DMS153 treated with DMSO at 0.1 percent for 48 hours (cell line): ENCODE measurements around the gene EEIG2.
A peak's percentile ranks its signal among the peaks of the same experiment; 100 is the strongest.
"Not testable (repeated sequence)": the region's sequence is repeated elsewhere in the genome, so short reads cannot be mapped to it uniquely, and the experiment has no call there.

Experiments used
- DNase-seq: peaks from one replicate; lab custom pipeline; 2025; ENCODE audit not compliant: unreplicated experiment; lab: John Stamatoyannopoulos, UW

Gene EEIG2

DNA sequence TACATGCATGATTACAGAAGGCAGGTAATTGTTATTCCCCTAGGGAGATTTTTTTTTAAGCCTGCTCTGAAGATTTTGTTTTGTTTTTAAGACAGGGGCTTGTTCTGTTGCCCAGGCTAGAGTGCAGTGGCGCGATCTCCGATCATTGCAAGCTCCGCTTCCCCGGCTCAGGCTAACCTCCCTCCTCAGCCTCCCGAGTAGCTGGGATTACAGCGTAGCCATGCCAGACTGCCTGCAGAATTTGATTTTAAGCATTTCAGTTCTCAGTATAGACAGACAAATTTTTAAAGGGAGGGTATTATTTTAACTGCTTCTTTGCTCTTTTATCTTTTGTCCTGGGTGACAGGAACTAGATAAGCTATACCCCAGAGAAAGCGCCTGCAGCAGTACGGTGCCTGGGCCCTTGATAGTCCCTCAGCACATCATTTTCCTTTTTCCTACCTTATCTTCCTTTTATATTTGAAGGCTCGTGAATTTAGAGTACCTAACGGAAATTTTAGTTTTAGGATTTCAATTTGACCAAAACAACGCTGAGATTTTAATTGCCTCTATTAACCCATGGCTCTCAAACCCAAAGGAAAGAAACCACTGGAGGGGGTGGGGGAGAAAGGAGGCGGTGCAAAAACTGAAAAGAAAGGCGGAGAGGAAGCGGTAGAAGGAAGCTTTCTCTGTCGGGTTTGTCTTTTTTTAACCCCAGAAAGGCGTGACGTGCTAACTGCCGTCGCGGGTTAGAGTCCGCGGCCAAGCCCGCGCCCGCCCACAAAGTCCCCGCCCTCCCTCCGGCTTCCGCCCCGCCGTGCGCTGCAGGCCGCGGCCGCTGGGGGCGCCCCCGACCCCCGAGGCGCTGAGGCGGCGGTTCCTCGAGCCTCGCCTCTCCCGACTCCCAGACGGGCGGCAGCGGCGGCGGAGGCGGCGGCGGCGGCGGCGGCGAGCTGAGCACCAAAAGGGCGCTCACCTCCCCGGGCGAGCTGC is at the start of gene EEIG2:
EEIG2 (plus strand) TSS at position 886 of the 972 bp plus-strand sequence. CDS start 329 bp downstream, outside the sequence.
- DNase-seq, result peak; percentile 57

DNA sequence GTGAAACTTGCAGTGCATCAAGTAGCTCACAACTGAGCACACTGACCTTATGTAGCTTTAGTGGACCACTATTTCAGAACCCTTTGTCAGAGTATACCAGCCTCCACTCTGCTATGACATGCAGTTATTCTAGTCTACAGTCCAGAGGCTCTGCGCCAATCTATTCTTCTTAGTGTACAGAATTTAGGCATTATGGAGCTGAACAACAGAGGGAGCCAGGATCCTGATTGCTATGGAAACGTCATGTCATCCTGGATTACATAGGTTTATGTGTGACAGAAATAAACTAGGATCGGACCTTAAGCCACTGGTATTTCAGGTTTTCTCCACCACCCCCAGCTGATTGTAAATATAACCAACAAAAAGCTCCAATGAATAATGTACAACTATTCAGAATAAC is 48.1 kb upstream of the EEIG2 start:
- DNase-seq, result no peak

DNA sequence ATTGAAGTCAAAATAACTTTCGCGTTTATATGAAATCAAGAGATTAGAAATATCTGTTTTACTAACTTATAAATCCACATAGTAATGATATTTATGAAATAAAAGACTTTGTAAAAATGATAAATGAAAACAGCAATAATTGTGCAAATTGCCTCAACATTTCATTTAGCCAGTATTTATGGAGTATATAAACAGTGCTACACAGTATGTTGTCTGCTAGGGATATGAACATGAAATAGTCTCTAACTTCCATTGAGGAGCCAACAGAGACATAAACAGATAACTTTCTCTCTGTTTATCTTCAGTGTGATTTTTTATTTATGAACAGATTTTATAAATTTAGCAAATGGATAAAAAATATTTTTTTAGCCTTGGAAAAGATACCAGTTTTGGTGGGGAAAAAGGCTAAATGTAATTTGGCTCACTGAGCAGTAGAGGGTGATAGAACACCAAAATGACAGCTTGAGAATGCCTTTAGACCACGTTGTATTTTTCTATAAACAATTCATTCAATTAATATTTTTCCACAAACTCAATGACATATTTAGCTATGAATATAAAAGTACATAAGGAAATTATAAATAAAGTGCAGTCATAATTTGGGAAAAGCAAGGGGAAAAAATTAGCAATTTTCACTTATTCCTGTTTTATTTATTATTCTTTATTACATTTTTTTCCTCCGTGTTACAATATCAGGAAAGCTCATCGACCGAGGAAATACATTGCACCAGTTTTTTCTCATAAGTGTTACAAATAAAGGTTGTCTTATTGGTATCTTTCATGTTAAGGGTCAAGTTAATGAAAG is 47.5 kb upstream of the EEIG2 start:
- peak; percentile 17 for DNase-seq

DNA sequence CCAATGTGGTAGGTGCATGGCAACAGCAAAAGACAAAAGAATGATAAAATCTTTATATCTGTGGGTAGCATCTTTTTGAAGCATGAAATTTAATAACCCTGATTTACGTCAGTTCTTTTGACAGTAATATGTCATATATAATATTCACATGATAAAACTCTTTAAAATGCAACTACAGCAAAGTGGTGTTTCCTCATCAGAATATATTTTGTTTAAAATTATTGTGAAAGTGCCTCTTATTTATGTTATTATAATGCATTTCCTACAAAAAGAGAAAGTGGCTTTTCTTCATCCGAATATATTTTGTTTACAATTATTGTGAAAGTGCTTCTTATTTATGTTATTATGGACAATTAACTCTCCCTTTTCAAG is 46.9 kb upstream of the EEIG2 start:
- no peak for DNase-seq

DNA sequence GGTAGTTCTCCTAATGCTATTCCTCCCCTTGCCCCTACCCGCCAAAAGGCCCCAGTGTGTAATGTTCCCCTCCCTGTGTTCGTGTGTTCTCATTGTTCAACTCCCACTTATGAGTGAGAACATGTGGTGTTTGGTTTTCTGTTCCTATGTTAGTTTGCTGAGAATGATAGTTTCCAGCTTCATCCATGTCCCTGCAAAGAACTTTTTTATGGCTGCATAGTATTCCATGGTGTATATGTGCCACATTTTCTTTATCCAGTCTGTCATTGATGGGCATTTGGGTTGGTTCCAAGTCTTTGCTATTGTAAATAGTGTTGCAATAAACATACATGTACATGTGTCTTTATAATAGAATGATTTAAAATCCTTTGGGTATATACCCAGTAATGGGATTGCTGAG is 46.0 kb upstream of the EEIG2 start:
- not testable (repeated sequence) for DNase-seq

DNA sequence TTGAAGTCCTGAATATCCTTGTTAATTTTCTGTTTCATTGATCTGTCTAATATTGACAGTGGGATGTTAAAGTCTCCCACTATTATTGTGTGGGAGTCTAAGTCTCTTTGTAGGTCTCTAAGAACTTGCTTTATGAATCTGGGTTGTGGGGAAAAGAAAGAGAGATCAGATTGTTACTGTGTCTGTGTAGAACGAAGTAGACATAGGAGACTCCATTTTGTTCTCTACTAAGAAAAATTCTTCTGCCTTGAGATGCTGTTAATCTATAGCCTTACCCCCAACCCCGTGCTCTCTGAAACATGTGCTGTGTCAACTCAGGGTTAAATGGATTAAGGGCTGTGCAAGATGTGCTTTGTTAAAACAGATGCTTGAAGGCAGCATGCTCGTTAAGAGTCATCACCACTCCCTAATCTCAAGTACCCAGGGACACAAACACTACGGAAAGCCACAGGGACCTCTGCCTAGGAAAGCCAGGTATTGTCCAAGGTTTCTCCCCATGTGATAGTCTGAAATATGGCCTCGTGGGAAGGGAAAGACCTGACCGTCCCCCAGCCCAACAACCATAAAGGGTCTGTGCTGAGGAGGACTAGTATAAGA is 42.5 kb upstream of the EEIG2 start:
- DNase-seq, result not testable (repeated sequence)

DNA sequence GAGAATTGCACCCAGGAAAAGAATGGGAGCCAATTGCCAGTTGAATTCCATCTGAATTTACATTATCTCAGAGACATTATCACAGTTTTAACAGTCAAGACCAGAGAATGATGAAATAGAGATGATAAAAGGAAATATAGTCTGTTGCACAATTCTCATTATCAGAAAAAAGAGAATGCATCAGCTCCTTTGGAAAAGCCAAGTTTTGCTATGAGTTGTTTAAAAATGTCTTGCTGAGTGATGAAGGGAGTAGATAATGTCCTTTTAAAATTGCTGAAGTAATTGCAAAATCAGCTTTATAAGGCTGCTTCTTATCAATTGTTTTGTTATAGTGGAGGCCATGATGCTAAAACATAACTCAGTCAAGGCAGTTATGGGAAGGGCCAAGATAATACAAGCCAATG is 37.9 kb upstream of the EEIG2 start:
- no peak for DNase-seq

DNA sequence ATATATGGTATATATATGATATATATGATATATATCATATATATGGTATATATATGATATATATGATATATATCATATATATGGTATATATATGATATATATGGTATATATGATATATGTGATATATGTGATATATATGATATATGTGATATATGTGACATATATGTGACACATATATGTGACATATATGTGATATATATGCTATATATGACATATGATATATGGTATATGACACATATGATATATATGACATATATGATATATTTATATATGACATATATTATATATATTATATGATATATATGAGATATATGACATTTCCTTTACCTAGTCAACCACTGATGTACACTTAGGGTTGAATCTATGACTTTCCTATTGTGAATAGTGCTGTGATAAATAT is 36.1 kb upstream of the EEIG2 start:
- DNase-seq, result no peak

DNA sequence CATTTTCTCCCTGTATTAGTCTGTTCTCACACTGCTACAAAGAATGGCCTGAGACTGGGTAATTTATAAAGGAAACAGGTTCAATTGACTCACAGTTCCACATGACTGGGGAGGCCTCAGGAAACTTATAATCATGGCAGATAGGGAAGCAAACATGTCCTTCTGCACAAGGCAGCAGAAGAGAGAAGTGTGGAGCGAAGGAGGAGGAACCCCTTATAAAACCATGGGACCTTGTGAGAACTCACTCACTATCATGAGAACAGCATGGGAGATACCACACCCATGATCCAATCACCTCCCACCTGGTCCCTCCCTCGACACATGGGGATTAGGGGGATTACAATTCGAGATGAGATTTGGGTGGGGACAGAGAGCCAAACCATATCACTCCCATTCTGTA is 35.2 kb upstream of the EEIG2 start:
- DNase-seq, result no peak

DNA sequence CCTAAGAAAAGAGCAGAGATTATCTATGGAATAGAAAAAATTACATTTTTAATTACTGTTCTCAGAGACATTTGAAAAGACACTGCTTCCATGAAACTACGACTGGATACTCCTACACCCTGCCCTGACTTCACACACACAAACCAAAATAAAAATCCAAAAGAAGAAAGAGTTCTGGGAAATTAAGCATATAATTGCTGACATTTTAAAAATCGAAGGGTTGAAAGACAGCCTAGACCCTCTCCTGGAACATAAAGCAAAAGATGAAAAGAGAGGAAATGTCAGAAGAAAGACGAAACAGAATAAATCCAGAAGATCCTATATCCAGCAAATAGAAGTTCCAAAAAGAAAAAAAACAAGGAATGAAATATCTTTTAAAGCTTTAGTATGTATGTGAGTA is 32.8 kb upstream of the EEIG2 start:
- DNase-seq, result no peak

DNA sequence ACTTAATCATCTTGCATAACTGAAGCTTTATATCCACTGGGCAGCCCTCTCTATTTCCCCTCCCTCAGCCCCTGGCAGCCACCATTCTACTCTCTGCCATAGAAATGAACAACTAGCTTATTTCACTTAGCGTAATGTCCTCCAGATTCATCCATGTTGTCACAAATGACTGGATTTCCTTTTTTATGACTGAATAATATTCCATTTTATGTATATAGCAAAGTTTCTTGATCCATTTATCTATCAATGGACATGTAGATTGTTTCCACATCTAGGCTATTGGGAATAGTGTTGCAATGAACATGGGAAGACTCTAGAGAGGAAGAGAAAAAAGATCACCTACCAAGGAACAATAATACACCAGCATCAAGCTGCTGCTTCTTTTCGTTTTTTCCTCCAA is 32.1 kb upstream of the EEIG2 start:
- no peak for DNase-seq

DNA sequence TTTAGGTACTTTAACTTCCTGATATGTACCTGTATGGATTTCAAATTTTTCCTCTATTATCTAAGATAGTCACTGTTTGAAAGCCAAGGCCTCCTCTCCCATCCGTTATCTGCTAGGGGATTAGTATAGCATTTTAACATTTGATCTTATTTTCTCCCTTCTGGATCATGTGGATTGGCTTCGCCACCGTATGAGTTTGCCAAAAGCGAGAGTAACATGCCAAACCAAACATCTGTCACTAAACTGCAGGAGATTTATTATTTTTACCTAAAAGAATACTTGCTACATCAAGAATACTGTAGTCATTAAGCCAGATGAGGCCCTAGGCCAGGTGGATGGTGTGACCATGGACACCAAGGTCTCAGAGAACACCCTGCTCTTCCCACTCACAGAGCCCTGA is 28.5 kb upstream of the EEIG2 start:
- no peak for DNase-seq

DNA sequence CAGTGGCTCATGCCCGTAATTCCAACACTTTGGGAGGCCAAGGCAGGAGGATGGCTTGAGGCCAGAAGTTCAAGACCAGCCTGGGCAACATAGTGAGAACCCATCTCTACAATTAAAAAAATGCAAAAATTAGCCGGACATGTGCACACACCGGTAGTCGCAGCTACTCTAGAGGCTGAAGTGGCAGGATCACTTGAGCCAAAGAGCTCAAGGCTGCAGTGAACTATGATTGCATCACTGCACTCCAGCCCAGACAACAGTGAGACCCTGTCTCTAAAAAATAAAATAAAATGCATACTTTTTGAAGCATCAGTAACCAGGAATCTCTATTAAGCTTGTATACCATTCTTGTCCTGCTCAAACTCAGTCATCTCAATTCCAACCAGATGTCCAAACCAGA is 27.2 kb upstream of the EEIG2 start:
- no peak for DNase-seq

DNA sequence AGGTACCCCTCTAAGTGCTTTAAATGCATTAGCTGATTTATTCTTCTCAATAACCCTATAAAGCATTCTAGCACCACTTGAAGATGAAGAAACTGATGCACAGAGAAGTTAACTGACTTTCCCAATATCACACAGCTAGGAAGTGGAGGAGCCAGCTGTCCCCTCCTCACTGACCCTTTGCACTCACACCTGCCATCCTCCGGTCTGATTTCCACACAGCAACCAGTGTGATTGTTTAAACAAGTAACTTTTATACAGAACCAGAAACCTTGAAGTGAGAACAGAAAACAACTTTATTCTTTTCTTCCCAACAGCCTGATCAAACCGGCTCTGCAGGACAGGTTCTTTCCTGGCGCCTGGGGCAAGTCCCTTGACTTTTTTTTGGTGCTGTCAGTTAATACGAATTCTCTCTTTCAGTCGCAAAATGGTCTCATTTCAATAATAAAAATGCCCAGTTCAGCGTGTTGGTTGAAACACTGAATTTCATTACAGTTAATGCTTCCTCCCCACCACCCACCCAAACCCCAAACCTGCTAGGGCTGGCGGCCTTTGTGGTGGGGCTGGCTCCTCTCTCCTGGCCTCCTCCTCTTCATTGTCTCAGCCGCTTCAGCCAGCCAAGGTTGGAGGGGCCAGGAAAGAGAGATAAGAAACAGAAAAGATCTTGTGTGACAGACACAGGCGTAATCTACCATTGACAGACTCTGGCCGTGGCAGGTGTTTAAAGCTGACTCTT is 26.4 kb upstream of the EEIG2 start:
- DNase-seq, result no peak

DNA sequence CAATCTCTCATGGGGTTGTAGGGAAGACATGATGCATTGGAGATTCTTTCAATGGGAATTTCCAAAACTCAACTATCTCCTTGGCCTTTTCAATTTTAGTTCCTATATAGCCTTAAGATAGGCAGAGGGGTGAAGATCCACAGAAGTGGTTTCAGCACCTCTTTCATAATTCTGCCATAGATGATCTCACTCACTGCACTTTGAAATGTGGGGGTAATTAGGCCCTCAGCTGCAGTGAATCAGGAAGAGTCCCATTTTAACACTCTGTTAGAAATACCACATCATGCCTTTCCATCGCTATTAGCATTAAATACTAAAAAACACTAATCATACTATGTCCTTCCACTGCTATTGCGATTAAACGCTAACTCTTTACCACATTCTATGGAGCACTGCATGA is 25.1 kb upstream of the EEIG2 start:
- DNase-seq, result no peak

DNA sequence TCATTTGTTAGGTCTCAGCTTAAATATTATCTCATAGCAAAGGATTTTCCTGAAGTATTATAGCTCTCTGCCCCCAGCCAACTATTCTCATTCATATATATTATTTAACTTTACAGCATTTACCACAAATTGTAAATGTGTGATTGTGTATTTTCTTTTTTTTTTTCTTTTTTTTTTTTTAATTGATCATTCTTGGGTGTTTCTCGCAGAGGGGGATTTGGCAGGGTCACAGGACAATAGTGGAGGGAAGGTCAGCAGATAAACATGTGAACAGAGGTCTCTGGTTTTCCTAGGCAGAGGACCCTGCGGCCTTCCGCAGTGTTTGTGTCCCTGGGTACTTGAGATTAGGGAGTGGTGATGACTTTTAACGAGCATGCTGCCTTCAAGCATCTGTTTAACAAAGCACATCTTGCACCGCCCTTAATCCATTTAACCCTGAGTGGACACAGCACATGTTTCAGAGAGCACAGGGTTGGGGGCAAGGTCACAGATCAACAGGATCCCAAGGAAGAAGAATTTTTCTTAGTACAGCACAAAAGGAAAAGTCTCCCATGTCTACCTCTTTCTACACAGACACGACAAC is 24.5 kb upstream of the EEIG2 start:
- DNase-seq, result not testable (repeated sequence)

DNA sequence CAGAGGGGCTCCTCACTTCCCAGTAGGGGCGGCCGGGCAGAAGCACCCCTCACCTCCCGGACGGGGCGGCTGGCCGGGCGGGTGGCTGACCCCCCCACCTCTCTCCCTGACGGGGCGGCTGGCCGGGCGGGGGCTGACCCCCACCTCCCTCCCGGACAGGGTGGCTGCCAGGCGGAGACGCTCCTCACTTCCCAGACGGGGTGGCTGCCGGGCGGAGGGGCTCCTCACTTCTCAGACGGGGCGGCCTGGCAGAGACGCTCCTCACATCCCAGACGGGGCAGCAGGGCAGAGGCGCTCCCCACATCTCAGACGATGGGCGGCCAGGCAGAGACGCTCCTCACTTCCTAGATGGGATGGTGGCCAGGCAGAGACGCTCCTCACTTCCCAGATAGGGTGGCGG is 23.9 kb upstream of the EEIG2 start:
- not testable (repeated sequence) for DNase-seq

DNA sequence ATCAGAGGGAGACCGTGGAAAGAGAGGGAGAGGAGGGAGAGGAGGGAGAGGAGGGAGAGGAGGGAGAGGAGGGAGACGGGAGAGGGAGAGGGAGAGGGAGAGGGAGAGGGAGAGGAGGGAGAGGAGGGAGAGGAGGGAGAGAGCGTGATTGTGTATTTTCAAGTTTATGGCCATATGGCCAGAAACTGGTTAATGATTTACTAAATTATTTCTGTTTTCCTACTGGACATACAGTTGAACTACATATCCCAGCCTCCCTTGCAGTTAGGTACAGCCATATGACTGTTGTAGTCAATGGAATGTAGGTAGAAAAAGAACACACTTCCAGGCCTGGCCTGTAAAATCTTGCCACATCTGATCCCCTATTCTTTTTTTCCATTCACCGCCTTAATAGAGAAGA is 23.1 kb upstream of the EEIG2 start:
- DNase-seq, result not testable (repeated sequence)

DNA sequence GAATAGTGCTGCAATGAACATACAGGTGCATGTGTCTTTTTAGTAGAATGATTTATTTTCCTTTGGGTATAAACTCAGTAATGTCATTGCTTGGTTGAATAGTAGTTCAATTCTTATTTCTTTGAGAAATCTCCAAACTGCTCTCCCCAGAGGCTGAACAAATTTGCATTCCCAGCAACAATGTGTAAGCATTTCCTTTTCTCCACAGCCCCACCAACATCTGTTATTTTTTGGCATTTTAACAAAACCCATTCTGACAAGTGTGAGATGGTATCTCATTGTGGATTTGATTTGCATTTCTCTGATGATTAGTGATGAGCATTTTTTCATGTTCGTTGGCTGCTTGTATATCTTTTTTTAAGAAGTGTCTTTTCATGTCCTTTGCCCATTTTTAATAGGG is 21.9 kb upstream of the EEIG2 start:
- no peak for DNase-seq

DNA sequence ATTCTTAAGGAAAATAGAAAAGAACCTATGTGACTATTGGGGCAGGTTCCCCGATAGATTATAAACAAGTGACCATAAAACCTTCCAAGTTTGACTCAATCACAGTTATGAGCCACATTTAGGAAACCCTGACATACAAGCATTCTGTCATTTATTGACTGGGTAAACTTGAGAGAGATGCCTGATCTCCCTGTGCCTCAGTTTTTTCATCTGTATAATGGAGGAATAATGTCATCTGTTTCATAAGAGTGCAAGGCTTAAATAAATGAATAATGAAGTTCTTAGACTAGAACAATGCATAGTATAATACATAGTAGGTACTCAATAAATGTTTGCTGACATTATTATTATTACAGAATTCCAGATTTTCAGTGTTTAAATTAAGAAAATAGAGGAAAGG is 18.9 kb upstream of the EEIG2 start:
- no peak for DNase-seq

DNA sequence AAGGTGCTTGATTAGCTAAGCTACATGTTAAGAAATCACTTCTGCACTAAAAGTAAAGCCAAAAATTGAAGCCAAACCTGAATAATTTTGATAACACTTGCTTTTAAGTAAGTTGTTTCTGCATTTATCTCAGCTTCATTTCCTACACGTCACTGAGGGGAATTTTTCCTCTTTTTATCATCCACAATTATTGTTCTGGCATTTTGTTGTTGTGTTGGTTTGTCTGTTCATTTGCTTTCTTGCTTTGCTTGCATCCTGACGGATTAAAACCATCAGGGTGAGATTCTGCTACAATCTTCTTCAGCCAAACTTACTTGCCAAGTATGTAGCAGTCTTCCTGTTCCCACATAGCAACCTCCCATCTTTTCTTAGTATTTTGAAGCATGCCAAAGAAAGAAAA is 18.0 kb upstream of the EEIG2 start:
- DNase-seq, result no peak
